Measurements from ENCODE around the gene ZNF816. TPM values are rescaled to one million over a fixed set of nuclear protein-coding genes. Genes with fewer than 3 reads are reported as not detected.
A peak's percentile ranks its signal among the peaks of the same experiment; 100 is the strongest.

ZNF816 gene
- total RNA-seq, 1 experiment from 2014 or later, result 16.5 TPM

GRCh38 chr19:52995711-52996110 is 33.0 kb upstream of the ZNF816 start:
- intact Hi-C loops (cut with micrococcal nuclease; ENCODE audit: unreplicated experiment), result no loop called here
- Mint-ChIP-seq H3K4me3 (ENCODE audit: low read depth, unreplicated experiment) (no peak overlapping the region), H3K27me3 (ENCODE audit: unreplicated experiment) (no peaks in the 10 kb centered on the region), H3K9me3 (ENCODE audit: low read depth, unreplicated experiment) (peaks cover 12% of the 10 kb centered on the region), H3K36me3 (ENCODE audit: insufficient read depth, unreplicated experiment) (peaks cover 12% of the 10 kb centered on the region), H3K4me1 (ENCODE audit: low read depth, unreplicated experiment) (peaks cover 12% of the 10 kb centered on the region), H3K27ac (ENCODE audit: unreplicated experiment) (no peak overlapping the region)
- TF ChIP-seq CTCF (IDR thresholded peaks at IDR 0.05; ENCODE audit: unreplicated experiment), result no peak
- CTCF ChIA-PET, result no interaction called here
- no peak for DNase-seq
- no TSS peak for BruUV-seq (replicated peaks)

- no TSS peak for BruUV-seq (replicated peaks)
- H3K4me3 Mint-ChIP-seq (ENCODE audit: low read depth, unreplicated experiment), result peak overlapping the region; percentile 62
- H3K27me3 Mint-ChIP-seq (ENCODE audit: unreplicated experiment), result no peaks in the 10 kb centered on the region
- peaks cover 15% of the 10 kb centered on the region for H3K9me3 Mint-ChIP-seq (ENCODE audit: low read depth, unreplicated experiment)
- TF ChIP-seq CTCF (IDR thresholded peaks at IDR 0.05; ENCODE audit: unreplicated experiment), result peak; percentile 63
- CTCF ChIA-PET, result interaction anchor here (0.7 kb wide), 2 partner anchors 126 to 198 kb away, joined by 3 read pairs; no protein-coding TSS in a partner anchor
- peak; percentile 33 for DNase-seq
- H3K36me3 Mint-ChIP-seq (ENCODE audit: insufficient read depth, unreplicated experiment), result peaks cover 12% of the 10 kb centered on the region
- no peak overlapping the region for H3K27ac Mint-ChIP-seq (ENCODE audit: unreplicated experiment)
- intact Hi-C loops (cut with micrococcal nuclease; ENCODE audit: unreplicated experiment), result no loop called here
- H3K4me1 Mint-ChIP-seq (ENCODE audit: low read depth, unreplicated experiment), result peaks cover 12% of the 10 kb centered on the region
Measured at GRCh38 chr19:52993342-52994178, 30.9 kb upstream of the ZNF816 start.

GRCh38 chr19:52992109-52993004 is 29.7 kb upstream of the ZNF816 start:
- DNase-seq, result no peak
- intact Hi-C loops (cut with micrococcal nuclease; ENCODE audit: unreplicated experiment), result no loop called here
- no TSS peak for BruUV-seq (replicated peaks)

More at GRCh38 chr19:52992109-52993004, 29.7 kb upstream of the ZNF816 start:
- Mint-ChIP-seq H3K4me3 (ENCODE audit: low read depth, unreplicated experiment) (peak overlapping the region; percentile 62), H3K36me3 (ENCODE audit: insufficient read depth, unreplicated experiment) (peaks cover 12% of the 10 kb centered on the region), H3K27ac (ENCODE audit: unreplicated experiment) (peak overlapping the region; percentile 12), H3K9me3 (ENCODE audit: low read depth, unreplicated experiment) (peaks cover 14% of the 10 kb centered on the region), H3K4me1 (ENCODE audit: low read depth, unreplicated experiment) (peaks cover 12% of the 10 kb centered on the region), H3K27me3 (ENCODE audit: unreplicated experiment) (no peaks in the 10 kb centered on the region)
- CTCF ChIA-PET, result no interaction called here
- no peak for TF ChIP-seq CTCF (IDR thresholded peaks at IDR 0.05; ENCODE audit: unreplicated experiment)

All from Calu3 (cell line).